B cell (primary cell): ENCODE measurements around the gene CASZ1. TPM values are rescaled to one million over a fixed set of nuclear protein-coding genes. Genes with fewer than 3 reads are reported as not detected.
A peak's percentile ranks its signal among the peaks of the same experiment; 100 is the strongest.

ENCODE experiments used
- ATAC-seq: fragments of 200-7000 bp; cut with Tn5 transposase; one replicate; pipeline ENCODE4 v1.10.0; 2021; ENCODE audit warnings: low read depth, mild to moderate bottlenecking, moderate number of reproducible peaks, moderate library complexity
- CTCF ChIA-PET: fragments of 350-600 bp; sonication (Branson Sonifier 250); formaldehyde crosslinking; loops from one replicate; lab custom pipeline; 2021; ENCODE audit warnings: antibody characterized with exemption, inconsistent platforms; lab: Charles Lee
- POLR2A ChIA-PET: fragments of 350-600 bp; sonication (Branson Sonifier 250); formaldehyde crosslinking; loops from one replicate; lab custom pipeline; 2021; ENCODE audit warnings: antibody characterized with exemption; lab: Charles Lee
- DNase-seq: peaks from one replicate; pipeline ENCODE4 v3.0.0; 2013
- H2AFZ ChIP-seq: 2 replicates; pipeline ENCODE4 v1.6.1; 2012; ENCODE audit warnings: mild to moderate bottlenecking, low read depth, low read length; ENCODE audit not compliant: insufficient read depth, poor library complexity, severe bottlenecking
- H3K27ac ChIP-seq, 2 donors: 1 replicate in 1 of 2; 2 replicates in 1 of 2; pipeline ENCODE4 v1.5.1; 2012 to 2013; ENCODE audit warnings: low read length in 2 of 2, mild to moderate bottlenecking in 2 of 2, moderate library complexity in 1 of 2
- H3K27me3 ChIP-seq, 4 experiments: fragments of 200-600 bp in 1 of 4; sonication (generic) in 1 of 4; replicated peaks in 1 of 4; 1 replicate in 2 of 4; 2 replicates in 2 of 4; pipeline versions ENCODE4 v1.6.1 to v1.7.0; 2013 to 2016; ENCODE audit warnings: low read length in 3 of 4, mild to moderate bottlenecking in 2 of 4, mixed read lengths in 1 of 4, moderate library complexity in 1 of 4; ENCODE audit not compliant: insufficient read depth in 4 of 4, control insufficient read depth in 3 of 4; ENCODE audit errors: control extremely low read depth in 1 of 4
- H3K36me3 ChIP-seq, 2 experiments: replicated peaks in 1 of 2; 1 replicate in 1 of 2; 2 replicates in 1 of 2; pipeline versions ENCODE4 v1.6.1 to v1.7.1; 2013; ENCODE audit warnings: low read length in 1 of 2; ENCODE audit not compliant: insufficient read depth in 2 of 2, control insufficient read depth in 1 of 2; ENCODE audit errors: control extremely low read depth in 1 of 2, extremely low read depth in 1 of 2
- H3K4me1 ChIP-seq, 2 donors: fragments of 200-600 bp in 1 of 2; sonication (generic) in 1 of 2; 1 replicate in 1 of 2; 2 replicates in 1 of 2; pipeline versions ENCODE4 v1.5.1 to v1.6.1; 2013 to 2017; ENCODE audit warnings: low read length in 2 of 2; ENCODE audit not compliant: control insufficient read depth in 2 of 2, insufficient read depth in 2 of 2
- H3K4me2 ChIP-seq: replicated peaks from 2 replicates; pipeline ENCODE3; 2012; ENCODE audit warnings: mild to moderate bottlenecking, low read depth, low read length; ENCODE audit not compliant: poor library complexity, severe bottlenecking
- H3K4me3 ChIP-seq, 5 experiments: fragments of 200-600 bp in 1 of 5; sonication (generic) in 1 of 5; 1 replicate in 3 of 5; 2 replicates in 2 of 5; pipeline versions ENCODE4 v1.5.1 to v1.7.0; 2011 to 2016; ENCODE audit warnings: low read length in 4 of 5, mild to moderate bottlenecking in 4 of 5, low read depth in 2 of 5, control low read depth in 1 of 5, moderate library complexity in 1 of 5; ENCODE audit not compliant: insufficient read depth in 1 of 5; ENCODE audit errors: control extremely low read depth in 1 of 5, extremely low read depth in 1 of 5
- H3K79me2 ChIP-seq: fragments of 200-600 bp; sonication (generic); one replicate; pipeline ENCODE4 v1.6.0; 2016; ENCODE audit warnings: low read length; ENCODE audit not compliant: control insufficient read depth, insufficient read depth
- H3K9ac ChIP-seq: fragments of 200-600 bp; sonication (generic); 2 replicates; pipeline ENCODE4 v1.6.1; 2017; ENCODE audit warnings: mild to moderate bottlenecking, low read length, moderate library complexity
- H3K9me3 ChIP-seq, 3 donors: one replicate each; pipeline versions ENCODE4 v1.6.1 to v1.7.1; 2013; ENCODE audit warnings: low read length in 2 of 3; ENCODE audit not compliant: control insufficient read depth in 2 of 3, insufficient read depth in 1 of 3; ENCODE audit errors: control extremely low read depth in 1 of 3
- H4K20me1 ChIP-seq: 2 replicates; pipeline ENCODE4 v1.6.0; 2012; ENCODE audit warnings: mild to moderate bottlenecking, low read length; ENCODE audit not compliant: insufficient read depth, control insufficient read depth, poor library complexity, severe bottlenecking
- H3K27ac Mint-ChIP-seq: one replicate; pipeline ENCODE4 v1.8.0; 2021; ENCODE audit warnings: mixed read lengths
- H3K27me3 Mint-ChIP-seq: one replicate; pipeline ENCODE4 v1.8.0; 2021; ENCODE audit warnings: mixed read lengths
- H3K4me1 Mint-ChIP-seq: one replicate; pipeline ENCODE4 v1.8.0; 2021; ENCODE audit warnings: mixed read lengths
- H3K4me3 Mint-ChIP-seq: one replicate; pipeline ENCODE4 v1.8.0; 2021; ENCODE audit warnings: mixed read lengths
- H3K9me3 Mint-ChIP-seq: one replicate; pipeline ENCODE4 v1.8.0; 2022; ENCODE audit warnings: mixed read lengths; ENCODE audit not compliant: insufficient read depth
- EZH2 ChIP-seq: IDR thresholded peaks from 2 replicates; pipeline ENCODE4 v1.6.1; 2012; ENCODE audit warnings: borderline replicate concordance, low read depth, mild to moderate bottlenecking, moderate library complexity, low read length; ENCODE audit not compliant: insufficient read depth, poor library complexity, severe bottlenecking
- WGBS: methylation state at CpG from one replicate; pipeline ENCODE4 v1.1.5; 2013; ENCODE audit warnings: missing lambda C conversion rate; ENCODE audit not compliant: insufficient coverage; 5-methylcytosine and 5-hydroxymethylcytosine counted together
- intact Hi-C: fragments of 100-400 bp; cut with micrococcal nuclease; formaldehyde crosslinking; loops from one replicate; pipeline ENCODE4 v1.10.0; 2022
- polyA plus RNA-seq: library from polyadenylated mRNA; depleted of rRNA; stranded (reverse); fragments of >200 nt; gene quantifications from 2 replicates; pipeline ENCODE4 v1.2.3, GENCODE V29; 2012
- total RNA-seq, 2 donors: library from RNA; stranded (reverse); fragments of 120-200 nt in 1 of 2; gene quantifications; 1 replicate in 1 of 2; 2 replicates in 1 of 2; pipeline versions ENCODE4 v1.2.3 to v1.2.4, GENCODE V29; 2013 to 2022
- TF ChIP-seq, protein P1 (sequence below): fragments of 200-600 bp; IDR thresholded peaks from one replicate; pipeline ENCODE4 v1.8.0; 2022; ENCODE audit warnings: antibody characterized with exemption, mild to moderate bottlenecking

The CASZ1 gene
- total and polyA plus RNA-seq, 2 donors (not counting 1 experiment from before 2014, with no cell fraction given) = 9.5 to 27.2 TPM

DNA sequence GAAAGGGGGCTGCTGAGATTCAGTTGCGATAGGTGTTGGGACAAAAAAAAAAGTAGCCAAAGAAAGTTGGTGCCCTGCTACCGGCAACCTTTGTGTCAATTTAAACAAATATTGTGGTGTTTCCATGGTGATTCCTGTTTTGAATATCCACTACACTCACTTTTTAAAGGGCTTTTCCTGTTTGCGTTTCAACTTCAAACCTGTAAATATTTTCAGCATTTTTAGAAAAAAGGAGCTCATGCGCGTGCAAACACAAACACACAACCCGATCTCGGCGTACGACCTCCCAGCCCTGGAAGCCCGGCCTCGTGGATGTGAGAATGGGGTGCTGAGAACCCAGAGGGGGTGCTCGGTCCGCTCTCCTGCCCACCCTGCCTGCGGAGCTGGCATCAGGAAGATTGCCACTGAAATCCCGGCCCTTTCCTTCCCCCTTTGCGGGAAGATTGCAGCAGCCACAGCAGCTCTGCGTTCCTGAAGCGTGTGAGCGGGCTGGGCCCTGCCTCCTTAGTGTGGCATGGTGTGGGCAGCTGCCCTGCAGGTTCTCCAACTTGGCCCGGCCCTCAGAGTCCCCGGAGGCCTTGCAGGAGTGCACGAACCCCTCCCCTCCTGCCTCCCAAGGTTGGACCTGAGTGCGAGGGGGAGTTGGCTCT lies 34.8 kb downstream of the CASZ1 start:
- Histone ChIP-seq H3K4me2 (peak overlapping the region; percentile 18), H3K9ac (no peak overlapping the region), H3K4me1 (no peaks in the 10 kb centered on the region), H2AFZ (no peak overlapping the region), H3K79me2 (no peaks in the 10 kb centered on the region), H3K9me3 (no peaks in the 10 kb centered on the region), H4K20me1 (no peaks in the 10 kb centered on the region), H3K36me3 (no peaks in the 10 kb centered on the region), H3K27me3 (no peaks in the 10 kb centered on the region), H3K27ac (no peak overlapping the region), H3K4me3 (no peak overlapping the region)
- H3K4me1 Mint-ChIP-seq = peaks cover 3% of the 10 kb centered on the region
- CTCF ChIA-PET = interaction anchor here (0.7 kb wide), 1 partner anchor 48 kb away, joined by 3 read pairs; no protein-coding TSS in a partner anchor
- POLR2A ChIA-PET = no interaction called here
- DNase-seq (no peak), ATAC-seq (no peak)
- no peak overlapping the region for H3K27ac Mint-ChIP-seq
- WGBS = 81% methylated on average over 10 of the region's 23 CpGs
- peak overlapping the region; percentile 13 for H3K4me3 Mint-ChIP-seq
- peaks cover 7% of the 10 kb centered on the region for H3K27me3 Mint-ChIP-seq
- TF ChIP-seq EZH2 = no peak
- TF ChIP-seq, protein P1, sequence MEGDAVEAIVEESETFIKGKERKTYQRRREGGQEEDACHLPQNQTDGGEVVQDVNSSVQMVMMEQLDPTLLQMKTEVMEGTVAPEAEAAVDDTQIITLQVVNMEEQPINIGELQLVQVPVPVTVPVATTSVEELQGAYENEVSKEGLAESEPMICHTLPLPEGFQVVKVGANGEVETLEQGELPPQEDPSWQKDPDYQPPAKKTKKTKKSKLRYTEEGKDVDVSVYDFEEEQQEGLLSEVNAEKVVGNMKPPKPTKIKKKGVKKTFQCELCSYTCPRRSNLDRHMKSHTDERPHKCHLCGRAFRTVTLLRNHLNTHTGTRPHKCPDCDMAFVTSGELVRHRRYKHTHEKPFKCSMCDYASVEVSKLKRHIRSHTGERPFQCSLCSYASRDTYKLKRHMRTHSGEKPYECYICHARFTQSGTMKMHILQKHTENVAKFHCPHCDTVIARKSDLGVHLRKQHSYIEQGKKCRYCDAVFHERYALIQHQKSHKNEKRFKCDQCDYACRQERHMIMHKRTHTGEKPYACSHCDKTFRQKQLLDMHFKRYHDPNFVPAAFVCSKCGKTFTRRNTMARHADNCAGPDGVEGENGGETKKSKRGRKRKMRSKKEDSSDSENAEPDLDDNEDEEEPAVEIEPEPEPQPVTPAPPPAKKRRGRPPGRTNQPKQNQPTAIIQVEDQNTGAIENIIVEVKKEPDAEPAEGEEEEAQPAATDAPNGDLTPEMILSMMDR = no peak
- intact Hi-C loops = no loop called here
- no peaks in the 10 kb centered on the region for H3K9me3 Mint-ChIP-seq
